PC-9 (cell line): Measurements from ENCODE around the gene ATP2B2. TPM values are rescaled to one million over a fixed set of nuclear protein-coding genes. Genes with fewer than 3 reads are reported as not detected.

Experiments
- BruUV-seq: library from RNA; stranded (reverse); fragments of 400-500 nt; replicated peaks from 2 replicates; lab custom pipeline; 2021; lab: Mats Ljungman, UMichigan
- CTCF ChIA-PET: fragments of 300-600 bp; sonication (Branson Sonifier 250); formaldehyde crosslinking; loops from one replicate; lab custom pipeline; 2022; ENCODE audit warnings: antibody characterized with exemption; lab: Charles Lee
- POLR2A ChIA-PET: fragments of 300-600 bp; sonication (Branson Sonifier 250); formaldehyde crosslinking; loops from one replicate; lab custom pipeline; 2022; ENCODE audit warnings: antibody characterized with exemption; ENCODE audit not compliant: unreplicated experiment; lab: Charles Lee
- DNase-seq, 2 experiments: peaks; one replicate each; pipeline versions ENCODE4 v3.0.0 to v3.0.0-alpha.2; 2015 to 2022; ENCODE audit warnings: mixed read lengths in 1 of 2
- H2AFZ ChIP-seq: fragments of 200-600 bp; sonication (generic); 2 replicates; pipeline ENCODE4 v1.8.1; 2017; ENCODE audit warnings: antibody characterized with exemption
- H3F3A ChIP-seq: fragments of 200-600 bp; sonication (generic); 2 replicates; pipeline ENCODE4 v1.8.1; 2017; ENCODE audit warnings: antibody characterized with exemption, mild to moderate bottlenecking, low read depth; ENCODE audit not compliant: insufficient read depth
- H3K27ac ChIP-seq: fragments of 200-600 bp; sonication (generic); 2 replicates; pipeline ENCODE4 v1.6.1; 2016; ENCODE audit warnings: mixed run types
- H3K27me3 ChIP-seq: fragments of 200-600 bp; sonication (generic); 2 replicates; pipeline ENCODE4 v1.6.1; 2016; ENCODE audit warnings: low read depth, mixed run types; ENCODE audit not compliant: insufficient read depth
- H3K36me3 ChIP-seq: fragments of 200-600 bp; sonication (generic); 2 replicates; pipeline ENCODE4 v1.6.1; 2016; ENCODE audit warnings: low read depth, mixed run types
- H3K4me1 ChIP-seq: fragments of 200-600 bp; sonication (generic); replicated peaks from 2 replicates; pipeline ENCODE4 v1.6.1; 2016; ENCODE audit warnings: mixed run types; ENCODE audit not compliant: insufficient read depth
- H3K4me2 ChIP-seq: fragments of 200-600 bp; sonication (generic); 2 replicates; pipeline ENCODE4 v1.6.1; 2017; ENCODE audit warnings: mixed run types
- H3K4me3 ChIP-seq: fragments of 200-600 bp; sonication (generic); 2 replicates; pipeline ENCODE4 v1.6.1; 2016; ENCODE audit warnings: mixed run types
- H3K79me2 ChIP-seq: fragments of 200-600 bp; sonication (generic); 2 replicates; pipeline ENCODE4 v1.6.1; 2017; ENCODE audit warnings: low read depth, mixed run types
- H3K9me2 ChIP-seq: fragments of 200-600 bp; sonication (generic); 2 replicates; pipeline ENCODE4 v1.8.1; 2017; ENCODE audit warnings: mild to moderate bottlenecking; ENCODE audit not compliant: insufficient read depth
- H3K9me3 ChIP-seq: fragments of 200-600 bp; sonication (generic); 2 replicates; pipeline ENCODE4 v1.8.1; 2016; ENCODE audit warnings: low read depth; ENCODE audit not compliant: insufficient read depth
- H4K20me1 ChIP-seq: fragments of 200-600 bp; sonication (generic); 2 replicates; pipeline ENCODE4 v1.8.1; 2017; ENCODE audit not compliant: insufficient read depth
- EZH2 ChIP-seq: fragments of 200-600 bp; sonication (generic); IDR thresholded peaks from 2 replicates; pipeline ENCODE4 v1.8.0; 2017; ENCODE audit warnings: antibody characterized with exemption, low read depth
- intact Hi-C: fragments of 100-400 bp; cut with micrococcal nuclease; formaldehyde crosslinking; loops from one replicate; pipeline ENCODE4 v1.10.0; 2022; ENCODE audit not compliant: unreplicated experiment
- total RNA-seq: library from RNA; stranded (reverse); gene quantifications from 2 replicates; pipeline ENCODE4 v1.2.3, GENCODE V29; 2021
- TF ChIP-seq, protein P1 (sequence below): fragments of 200-600 bp; sonication (generic); conservative IDR thresholded peaks from 2 replicates; pipeline ENCODE4 v1.6.1; 2017; ENCODE audit warnings: mixed run types, antibody characterized with exemption, mild to moderate bottlenecking, moderate library complexity

Gene ATP2B2
- total RNA-seq, 1 experiment from 2014 or later = not detected

DNA sequence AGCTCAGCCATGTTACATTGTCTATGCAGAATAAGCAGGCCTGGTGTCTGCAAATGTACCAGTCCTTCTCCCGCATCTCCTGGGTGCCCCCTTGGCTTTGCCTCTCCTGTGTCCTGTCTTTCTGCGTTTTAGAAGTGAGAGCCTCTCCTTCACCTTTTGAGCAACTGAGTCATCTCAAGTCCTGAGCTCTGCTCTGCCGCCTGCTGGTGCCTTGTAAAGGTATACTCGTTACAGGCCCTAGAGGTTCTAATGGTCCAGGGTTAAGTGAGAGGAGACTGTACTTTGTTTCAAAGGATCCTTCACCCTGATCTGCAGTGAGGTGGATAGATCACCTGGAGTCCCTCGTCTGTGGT, 225.2 kb downstream of the ATP2B2 start:
- BruUV-seq = no TSS peak
- peaks cover 20% of the 10 kb centered on the region for H3K36me3 ChIP-seq
- H2AFZ ChIP-seq = no peak overlapping the region
- peaks cover 16% of the 10 kb centered on the region for H4K20me1 ChIP-seq
- CTCF ChIA-PET = no interaction called here
- H3K4me3 ChIP-seq = no peak overlapping the region
- POLR2A ChIA-PET = no interaction called here
- no peak overlapping the region for H3K27ac ChIP-seq
- intact Hi-C loops = no loop called here
- no peaks in the 10 kb centered on the region for H3K9me3 ChIP-seq
- no peaks in the 10 kb centered on the region for H3K27me3 ChIP-seq
- H3K9me2 ChIP-seq = no peaks in the 10 kb centered on the region
- peaks cover 4% of the 10 kb centered on the region; the same call in 1 of the 2 replicates for H3K79me2 ChIP-seq
- TF ChIP-seq, protein P1, sequence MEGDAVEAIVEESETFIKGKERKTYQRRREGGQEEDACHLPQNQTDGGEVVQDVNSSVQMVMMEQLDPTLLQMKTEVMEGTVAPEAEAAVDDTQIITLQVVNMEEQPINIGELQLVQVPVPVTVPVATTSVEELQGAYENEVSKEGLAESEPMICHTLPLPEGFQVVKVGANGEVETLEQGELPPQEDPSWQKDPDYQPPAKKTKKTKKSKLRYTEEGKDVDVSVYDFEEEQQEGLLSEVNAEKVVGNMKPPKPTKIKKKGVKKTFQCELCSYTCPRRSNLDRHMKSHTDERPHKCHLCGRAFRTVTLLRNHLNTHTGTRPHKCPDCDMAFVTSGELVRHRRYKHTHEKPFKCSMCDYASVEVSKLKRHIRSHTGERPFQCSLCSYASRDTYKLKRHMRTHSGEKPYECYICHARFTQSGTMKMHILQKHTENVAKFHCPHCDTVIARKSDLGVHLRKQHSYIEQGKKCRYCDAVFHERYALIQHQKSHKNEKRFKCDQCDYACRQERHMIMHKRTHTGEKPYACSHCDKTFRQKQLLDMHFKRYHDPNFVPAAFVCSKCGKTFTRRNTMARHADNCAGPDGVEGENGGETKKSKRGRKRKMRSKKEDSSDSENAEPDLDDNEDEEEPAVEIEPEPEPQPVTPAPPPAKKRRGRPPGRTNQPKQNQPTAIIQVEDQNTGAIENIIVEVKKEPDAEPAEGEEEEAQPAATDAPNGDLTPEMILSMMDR = no peak
- TF ChIP-seq EZH2 = no peak
- peaks cover 2% of the 10 kb centered on the region; the same call in 1 of the 2 replicates for H3F3A ChIP-seq
- no peak for DNase-seq
- no peaks in the 10 kb centered on the region for H3K4me1 ChIP-seq
- no peak overlapping the region for H3K4me2 ChIP-seq

DNA sequence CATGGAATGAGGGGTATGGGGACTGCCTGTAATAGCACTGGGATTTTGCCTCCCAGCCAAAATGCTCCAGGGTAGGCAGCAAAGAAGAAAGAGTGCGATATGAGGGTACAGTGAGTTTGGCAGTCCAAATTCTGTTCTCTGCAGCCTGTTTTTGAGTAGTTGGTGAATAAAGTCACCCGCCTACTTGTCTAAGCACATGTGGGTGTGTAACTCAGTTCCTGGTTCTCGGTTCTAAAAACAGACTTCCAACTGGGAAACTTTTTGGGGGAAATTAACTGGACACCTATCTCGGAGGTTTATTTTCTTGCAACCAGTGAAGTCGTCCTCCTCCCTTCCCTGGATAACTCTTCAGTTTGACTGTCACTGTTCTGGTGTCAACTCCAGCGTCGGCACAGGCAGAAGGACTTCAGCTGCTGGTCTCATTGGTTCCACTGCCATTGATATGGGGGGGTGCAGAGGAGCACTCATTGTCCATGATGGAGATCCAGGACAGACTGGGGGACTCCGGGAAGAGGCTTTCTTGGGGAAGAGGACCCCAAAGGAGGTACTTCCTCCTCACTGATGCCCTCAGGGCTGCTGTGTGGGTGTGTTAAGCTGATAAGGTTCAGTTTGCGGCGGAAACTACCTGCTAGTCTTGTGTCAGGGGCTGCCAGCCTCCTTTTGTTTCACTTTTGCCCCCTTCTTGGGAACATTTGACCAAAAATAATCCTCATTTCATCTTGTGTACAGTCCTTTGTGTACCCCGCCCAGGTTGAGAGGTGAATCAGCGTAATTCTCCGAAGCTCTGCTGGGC, 225.8 kb downstream of the ATP2B2 start:
- no peaks in the 10 kb centered on the region for H3K9me3 ChIP-seq
- no peaks in the 10 kb centered on the region for H3K9me2 ChIP-seq
- no peak for DNase-seq
- peaks cover 20% of the 10 kb centered on the region for H3K36me3 ChIP-seq
- H3K4me1 ChIP-seq = no peaks in the 10 kb centered on the region
- H3K4me3 ChIP-seq = no peak overlapping the region
- peaks cover 4% of the 10 kb centered on the region; the same call in 1 of the 2 replicates for H3K79me2 ChIP-seq
- H3K27me3 ChIP-seq = no peaks in the 10 kb centered on the region
- no peak overlapping the region for H3K27ac ChIP-seq
- intact Hi-C loops = no loop called here
- TF ChIP-seq, protein P1 = no peak
- TF ChIP-seq EZH2 = no peak
- H3F3A ChIP-seq = peaks cover 2% of the 10 kb centered on the region; the same call in 1 of the 2 replicates
- ChIA-PET POLR2A (no interaction called here), CTCF (no interaction called here)
- BruUV-seq = no TSS peak
- H4K20me1 ChIP-seq = peaks cover 18% of the 10 kb centered on the region
- H2AFZ ChIP-seq = no peak overlapping the region
- H3K4me2 ChIP-seq = no peak overlapping the region

DNA sequence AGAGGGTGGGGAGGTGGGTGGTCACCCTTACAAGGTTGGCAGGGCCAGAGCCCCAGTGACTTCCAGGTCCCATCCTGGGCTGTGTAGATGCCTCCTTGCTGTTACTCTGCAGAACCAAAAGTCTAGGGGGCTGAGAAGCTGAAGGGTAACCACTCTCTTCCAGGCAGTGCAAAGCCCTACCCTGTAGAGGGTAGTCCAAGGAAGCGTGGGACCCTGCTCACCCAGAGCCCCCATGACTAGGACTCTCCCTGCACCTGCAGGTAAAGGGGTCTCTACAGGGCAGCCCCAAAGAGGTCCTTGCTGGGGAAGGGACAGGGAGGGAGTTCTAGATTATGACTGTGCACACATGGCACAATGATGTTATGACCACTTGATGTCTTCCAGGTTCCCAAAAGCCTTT, 226.9 kb downstream of the ATP2B2 start:
- no peak overlapping the region for H3K4me2 ChIP-seq
- no peaks in the 10 kb centered on the region for H3K9me3 ChIP-seq
- H3K79me2 ChIP-seq = peaks cover 12% of the 10 kb centered on the region
- peaks cover 17% of the 10 kb centered on the region for H4K20me1 ChIP-seq
- H3K4me3 ChIP-seq = no peak overlapping the region
- POLR2A ChIA-PET = no interaction called here
- DNase-seq = no peak
- intact Hi-C loops = no loop called here
- no peaks in the 10 kb centered on the region for H3K9me2 ChIP-seq
- no TSS peak for BruUV-seq
- CTCF ChIA-PET = no interaction called here
- peaks cover 19% of the 10 kb centered on the region for H3K36me3 ChIP-seq
- H2AFZ ChIP-seq = no peak overlapping the region
- H3K27ac ChIP-seq = no peak overlapping the region
- TF ChIP-seq, protein P1 = no peak
- TF ChIP-seq EZH2 = no peak
- H3F3A ChIP-seq = peaks cover 3% of the 10 kb centered on the region; the same call in 1 of the 2 replicates
- H3K27me3 ChIP-seq = no peaks in the 10 kb centered on the region
- H3K4me1 ChIP-seq = no peaks in the 10 kb centered on the region
